ENCODE measurements around the gene FKBP15. TPM values are rescaled to one million over a fixed set of nuclear protein-coding genes. Genes with fewer than 3 reads are reported as not detected.
A peak's percentile ranks its signal among the peaks of the same experiment; 100 is the strongest.
"Not testable (repeated sequence)": the region's sequence is repeated elsewhere in the genome, so short reads cannot be mapped to it uniquely, and the experiment has no call there.

The FKBP15 gene
- polyA plus RNA-seq (2013, experiment 1 of 2; ENCODE audit: insufficient read length), result 24.4 TPM
- polyA plus RNA-seq (2013, experiment 2 of 2; ENCODE audit: insufficient read length), result 19.7 TPM

- DNase-seq, result peak; percentile 98
Measured at GRCh38 chr9:113221003-113221799, at the start of gene FKBP15, which contains the start of gene SLC31A1. FKBP15 (minus strand) TSS chr9:113221277; CDS start chr9:113221243, 34 bp downstream. SLC31A1 (plus strand) TSS chr9:113221544; CDS start chr9:113256149, 34,605 bp downstream.

GRCh38 chr9:113269871-113270270 is 48.8 kb upstream of the FKBP15 start:
- DNase-seq, result no peak

- DNase-seq, result no peak
Measured at GRCh38 chr9:113269355-113269754, 48.3 kb upstream of the FKBP15 start.

GRCh38 chr9:113267911-113268566 is 47.0 kb upstream of the FKBP15 start:
- no peak for DNase-seq

- DNase-seq, result no peak
Measured at GRCh38 chr9:113266174-113266573, 45.1 kb upstream of the FKBP15 start.

GRCh38 chr9:113261917-113262671 is 41.0 kb upstream of the FKBP15 start:
- no peak for DNase-seq

- DNase-seq, result no peak
Measured at GRCh38 chr9:113258282-113258681, 37.2 kb upstream of the FKBP15 start.

GRCh38 chr9:113257863-113258262 is 36.8 kb upstream of the FKBP15 start:
- DNase-seq, result no peak

GRCh38 chr9:113255438-113255837 is 34.4 kb upstream of the FKBP15 start:
- no peak for DNase-seq

GRCh38 chr9:113254991-113255390 is 33.9 kb upstream of the FKBP15 start:
- no peak for DNase-seq

- DNase-seq, result no peak
Measured at GRCh38 chr9:113250807-113251206, 29.7 kb upstream of the FKBP15 start.

GRCh38 chr9:113249661-113250060 is 28.6 kb upstream of the FKBP15 start:
- DNase-seq, result not testable (repeated sequence)

- no peak for DNase-seq
Measured at GRCh38 chr9:113247640-113248039, 26.6 kb upstream of the FKBP15 start.

GRCh38 chr9:113246928-113247327 is 25.9 kb upstream of the FKBP15 start:
- DNase-seq, result no peak

GRCh38 chr9:113245894-113246293 is 24.8 kb upstream of the FKBP15 start:
- no peak for DNase-seq

GRCh38 chr9:113244556-113244955 is 23.5 kb upstream of the FKBP15 start:
- DNase-seq, result no peak

- DNase-seq, result no peak
Measured at GRCh38 chr9:113241161-113241560, 20.1 kb upstream of the FKBP15 start.

- DNase-seq, result no peak
Measured at GRCh38 chr9:113238859-113239232, 17.8 kb upstream of the FKBP15 start.

GRCh38 chr9:113238202-113238858 is 17.3 kb upstream of the FKBP15 start:
- no peak for DNase-seq

- no peak for DNase-seq
Measured at GRCh38 chr9:113237026-113237425, 15.9 kb upstream of the FKBP15 start.

GRCh38 chr9:113235701-113236255 is 14.7 kb upstream of the FKBP15 start:
- not testable (repeated sequence) for DNase-seq

GRCh38 chr9:113231701-113232100 is 10.6 kb upstream of the FKBP15 start:
- no peak for DNase-seq

Measured in fibroblast of skin of back (primary cell).